A673 (cell line): ENCODE results near the gene MRPL2. TPM values are rescaled to one million over a fixed set of nuclear protein-coding genes. Genes with fewer than 3 reads are reported as not detected.

Experiments used
- BruUV-seq: library from RNA; stranded (reverse); fragments of 400-500 nt; replicated peaks from 2 replicates; lab custom pipeline; 2021; lab: Mats Ljungman, UMichigan
- CTCF ChIA-PET: fragments of 300-600 bp; sonication (Branson Sonifier 250); formaldehyde crosslinking; loops from one replicate; lab custom pipeline; 2022; ENCODE audit warnings: antibody characterized with exemption; lab: Charles Lee
- POLR2A ChIA-PET: fragments of 300-600 bp; sonication (Branson Sonifier 250); formaldehyde crosslinking; loops from one replicate; lab custom pipeline; 2022; ENCODE audit warnings: antibody characterized with exemption; ENCODE audit not compliant: low non-redundant PET; lab: Charles Lee
- DNase-seq: peaks from one replicate; pipeline ENCODE4 v3.0.0-alpha.2; 2015; ENCODE audit warnings: low spot score
- H3K27ac ChIP-seq: fragments of 200-600 bp; sonication (generic); 2 replicates; pipeline ENCODE4 v1.5.1; 2016; ENCODE audit warnings: mixed run types, low read depth, mild to moderate bottlenecking, mixed read lengths, antibody characterized with exemption, low read length; ENCODE audit not compliant: poor library complexity, severe bottlenecking
- H3K27me3 ChIP-seq: fragments of 200-600 bp; sonication (generic); replicated peaks from 2 replicates; pipeline ENCODE4 v1.6.1; 2017; ENCODE audit warnings: mixed run types, low read depth, mild to moderate bottlenecking, mixed read lengths, antibody characterized with exemption, low read length; ENCODE audit not compliant: insufficient read depth, poor library complexity
- H3K36me3 ChIP-seq: fragments of 200-600 bp; sonication (generic); 2 replicates; pipeline ENCODE4 v1.6.1; 2016; ENCODE audit warnings: mixed run types, mild to moderate bottlenecking, mixed read lengths, antibody characterized with exemption, low read length; ENCODE audit not compliant: insufficient read depth, poor library complexity, severe bottlenecking
- H3K4me1 ChIP-seq: fragments of 200-600 bp; sonication (generic); 2 replicates; pipeline ENCODE4 v1.6.1; 2017; ENCODE audit warnings: mixed run types, mild to moderate bottlenecking, mixed read lengths, antibody characterized with exemption, low read length; ENCODE audit not compliant: insufficient read depth, poor library complexity, severe bottlenecking
- H3K4me3 ChIP-seq: fragments of 200-600 bp; sonication (generic); 2 replicates; pipeline ENCODE4 v1.5.1; 2016; ENCODE audit warnings: low read depth, mixed run types, mild to moderate bottlenecking, mixed read lengths, low read length; ENCODE audit not compliant: poor library complexity, severe bottlenecking
- H3K9me3 ChIP-seq: fragments of 200-600 bp; sonication (generic); 2 replicates; pipeline ENCODE4 v1.6.1; 2016; ENCODE audit warnings: mixed run types, low read depth, mild to moderate bottlenecking, mixed read lengths, antibody characterized with exemption, low read length; ENCODE audit not compliant: poor library complexity, severe bottlenecking
- CTCF ChIP-seq: fragments of 300-800, 200-600 bp; sonication (generic); conservative IDR thresholded peaks from 2 replicates; pipeline ENCODE4 v1.5.1; 2017; ENCODE audit warnings: low read depth, mild to moderate bottlenecking, antibody characterized with exemption, low read length, moderate library complexity, mixed read lengths
- EZH2 ChIP-seq: fragments of 200-600 bp; sonication (generic); IDR thresholded peaks from 2 replicates; pipeline ENCODE4 v1.6.1; 2017; ENCODE audit warnings: borderline replicate concordance, low read depth, mild to moderate bottlenecking, mixed read lengths, antibody characterized with exemption, low read length; ENCODE audit not compliant: poor library complexity, severe bottlenecking
- intact Hi-C: fragments of 100-400 bp; cut with micrococcal nuclease; formaldehyde crosslinking; loops from one replicate; pipeline ENCODE4 v1.10.0; 2022; ENCODE audit not compliant: unreplicated experiment
- total RNA-seq: library from RNA; stranded (reverse); gene quantifications from 2 replicates; pipeline ENCODE4 v1.2.3, GENCODE V29; 2021

MRPL2 gene
- total RNA-seq, 1 experiment from 2014 or later = 95.8 TPM

GRCh38 chr6:43055966-43056365 is 3.3 kb downstream of the MRPL2 start:
- Histone ChIP-seq H3K27me3 (no peaks in the 10 kb centered on the region), H3K9me3 (no peaks in the 10 kb centered on the region), H3K36me3 (peaks cover 12% of the 10 kb centered on the region), H3K4me3 (no peak overlapping the region), H3K4me1 (peaks cover 35% of the 10 kb centered on the region), H3K27ac (no peak overlapping the region)
- POLR2A ChIA-PET = no interaction called here
- intact Hi-C loops = no loop called here
- BruUV-seq = no TSS peak
- DNase-seq = no peak
- CTCF ChIA-PET = no interaction called here
- TF ChIP-seq CTCF = no peak
- TF ChIP-seq EZH2 = no peak

GRCh38 chr6:43054206-43054943 is 4.9 kb downstream of the MRPL2 start:
- no peaks in the 10 kb centered on the region for H3K9me3 ChIP-seq
- H3K4me3 ChIP-seq = peak overlapping the region; percentile 83
- H3K4me1 ChIP-seq = peaks cover 29% of the 10 kb centered on the region
- CTCF ChIA-PET = no interaction called here
- DNase-seq = no peak
- H3K27ac ChIP-seq = peak overlapping the region; percentile 93
- TF ChIP-seq CTCF = no peak
- intact Hi-C loops = no loop called here
- peaks cover 26% of the 10 kb centered on the region for H3K36me3 ChIP-seq
- no TSS peak for BruUV-seq
- no peaks in the 10 kb centered on the region for H3K27me3 ChIP-seq
- POLR2A ChIA-PET = no interaction called here

- no TSS peak for BruUV-seq
- Histone ChIP-seq H3K36me3 (peaks cover 32% of the 10 kb centered on the region), H3K27me3 (no peaks in the 10 kb centered on the region)
Observed at GRCh38 chr6:43053545-43054205, 5.6 kb downstream of the MRPL2 start, which contains the start of gene CUL7. Gene CUL7, minus strand, starts transcription at chr6:43053851. Its CDS starts 1,063 bp downstream, at chr6:43052788.

More at GRCh38 chr6:43053545-43054205, 5.6 kb downstream of the MRPL2 start, which contains the start of gene CUL7:
- TF ChIP-seq EZH2 (no peak), CTCF (no peak)
- Histone ChIP-seq H3K9me3 (no peaks in the 10 kb centered on the region), H3K4me1 (peaks cover 29% of the 10 kb centered on the region), H3K27ac (peak within 1 kb of the TSS; percentile 93), H3K4me3 (peak within 1 kb of the TSS; percentile 83)
- CTCF ChIA-PET = no interaction called here
- POLR2A ChIA-PET = no interaction called here
- intact Hi-C loops = no loop called here
- peak; percentile 98 for DNase-seq
